H1 (cell line): ENCODE results near the gene ZNF442. TPM values are rescaled to one million over a fixed set of nuclear protein-coding genes. Genes with fewer than 3 reads are reported as not detected.
A peak's percentile ranks its signal among the peaks of the same experiment; 100 is the strongest.

ENCODE experiments used
- CHD7 ChIP-seq: fragments of 300-600 bp; sonication (generic); IDR thresholded peaks from 2 replicates; pipeline ENCODE4 v1.7.1; 2012; ENCODE audit warnings: low read length, moderate library complexity, mild to moderate bottlenecking, inconsistent platforms; ENCODE audit not compliant: insufficient replicate concordance
- CREB1 ChIP-seq: IDR thresholded peaks from 2 replicates; pipeline ENCODE4 v1.6.1; 2012; ENCODE audit warnings: inconsistent platforms
- GABPA ChIP-seq: IDR thresholded peaks from 2 replicates; pipeline ENCODE4 v1.6.1; 2011; ENCODE audit warnings: mild to moderate bottlenecking, low read length, moderate library complexity, borderline replicate concordance; ENCODE audit not compliant: insufficient read depth
- MAX ChIP-seq: IDR thresholded peaks from 2 replicates; pipeline ENCODE4 v1.6.1; 2012; ENCODE audit warnings: inconsistent platforms
- RAD21 ChIP-seq, 2 experiments: IDR thresholded peaks in 1 of 2; conservative IDR thresholded peaks in 1 of 2; 2 replicates each; pipeline ENCODE4 v1.6.1; 2011; ENCODE audit warnings: low read depth in 2 of 2, low read length in 2 of 2, improper control_type of control experiment in 1 of 2, inconsistent platforms in 1 of 2, mild to moderate bottlenecking in 1 of 2, moderate library complexity in 1 of 2
- SIRT6 ChIP-seq: IDR thresholded peaks from one replicate; pipeline ENCODE4 v1.7.1; 2012; ENCODE audit warnings: low read length, inconsistent platforms
- SP1 ChIP-seq: IDR thresholded peaks from 2 replicates; pipeline ENCODE4 v1.6.1; 2011; ENCODE audit warnings: low read depth, low read length
- SRF ChIP-seq: IDR thresholded peaks from 2 replicates; pipeline ENCODE4 v1.6.1; 2011; ENCODE audit warnings: mild to moderate bottlenecking, low read depth, low read length, moderate library complexity
- TBP ChIP-seq: IDR thresholded peaks from 2 replicates; pipeline ENCODE4 v1.6.1; 2011; ENCODE audit warnings: low read depth, low read length, improper control_type of control experiment
- YY1 ChIP-seq: IDR thresholded peaks from 2 replicates; pipeline ENCODE4 v1.6.1; 2011; ENCODE audit warnings: low read depth, mild to moderate bottlenecking, low read length
- polyA plus RNA-seq, 7 experiments: library from polyadenylated mRNA; depleted of rRNA in 3 of 7; stranded (reverse) in 5 of 7; unstranded in 2 of 7; fragments of >200 nt in 5 of 7; fragments of 200-250 nt in 2 of 7; gene quantifications; 1 replicate in 5 of 7; 2 replicates in 1 of 7; 4 replicates in 1 of 7; pipeline versions ENCODE4 v1.2.1 to v1.2.3, GENCODE V29; 2011 to 2013; ENCODE audit warnings: missing spikeins in 2 of 7, mixed read lengths in 2 of 7
- total RNA-seq: library from RNA; stranded (reverse); fragmentation: NEBNext Ultra II Directional; extraction: Animal tissue kit (Norgen Biotek cat#: 25700); gene quantifications from 2 replicates; pipeline ENCODE4 v1.2.1, GENCODE V29; 2021

ZNF442 gene
- total and polyA plus RNA-seq, 2 of the 8 experiments (the other 6 are each of a cell fraction or from before 2014, with no cell fraction given) = 0.60 to 2.4 TPM

- TF ChIP-seq TBP (0 out of 2 replicates have a peak, but pooled peaks have one; percentile 29), GABPA (no peak), RAD21 (IDR thresholded peaks at IDR 0.05 in 1 of 2, conservative IDR thresholded peaks at IDR 0.05 in 1 of 2; ENCODE audit: low read depth in 2 of 2, low read length in 2 of 2) (no peak; a peak in 1 of 4 replicates), CHD7 (no peak), MAX (0 out of 2 replicates have a peak, but pooled peaks have one; percentile 27), SIRT6 (no peak), CREB1 (no peak), YY1 (no peak), SP1 (peak; percentile 75; the same call in 1 of the 2 replicates), SRF (no peak)
These were observed 35.4 kb upstream of the ZNF442 start, which contains the start of gene ZNF799 (continued) for GRCh38 chr19:12400633-12401502.
